ENCODE results near the gene CYB5R4. TPM values are rescaled to one million over a fixed set of nuclear protein-coding genes. Genes with fewer than 3 reads are reported as not detected.

Gene CYB5R4
- total and polyA plus RNA-seq, 10 of the 15 experiments (the other 5 are each of a cell fraction or from before 2014, with no cell fraction given): 13.4 to 61.1 (median 27.5) TPM

DNA sequence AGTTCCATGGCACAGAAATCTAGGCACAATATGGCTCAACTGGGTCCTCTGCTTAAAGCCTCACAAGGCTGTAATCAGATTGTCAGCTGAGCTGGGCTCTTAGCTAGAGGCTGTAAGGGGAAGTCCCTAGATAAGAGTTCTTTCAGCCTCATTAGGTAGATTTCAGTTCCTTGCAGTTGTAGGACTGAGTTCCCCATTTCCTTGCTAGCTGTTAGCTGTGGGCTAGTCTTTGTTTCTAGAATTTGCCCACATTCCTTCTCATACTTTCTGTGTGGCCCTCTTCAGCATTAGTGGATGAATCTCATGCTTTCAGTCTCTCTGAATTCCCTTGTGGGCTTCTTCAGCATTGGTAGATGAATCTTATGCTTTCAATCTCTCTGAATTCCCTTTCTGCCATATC is 103.1 kb downstream of the CYB5R4 start (continued):
- TF ChIP-seq JUNB (IDR thresholded peaks at IDR 0.05): no peak
- no peak for TF ChIP-seq NRF1 (conservative IDR thresholded peaks at IDR 0.05; ENCODE audit: low read depth, low read length)
- no peak for TF ChIP-seq SMAD1 (IDR thresholded peaks at IDR 0.05; ENCODE audit: low read depth, partially characterized antibody)
- no peak for TF ChIP-seq POLR2AphosphoS2 (IDR thresholded peaks at IDR 0.05; ENCODE audit: low read depth, low read length)
- TF ChIP-seq, protein P1, sequence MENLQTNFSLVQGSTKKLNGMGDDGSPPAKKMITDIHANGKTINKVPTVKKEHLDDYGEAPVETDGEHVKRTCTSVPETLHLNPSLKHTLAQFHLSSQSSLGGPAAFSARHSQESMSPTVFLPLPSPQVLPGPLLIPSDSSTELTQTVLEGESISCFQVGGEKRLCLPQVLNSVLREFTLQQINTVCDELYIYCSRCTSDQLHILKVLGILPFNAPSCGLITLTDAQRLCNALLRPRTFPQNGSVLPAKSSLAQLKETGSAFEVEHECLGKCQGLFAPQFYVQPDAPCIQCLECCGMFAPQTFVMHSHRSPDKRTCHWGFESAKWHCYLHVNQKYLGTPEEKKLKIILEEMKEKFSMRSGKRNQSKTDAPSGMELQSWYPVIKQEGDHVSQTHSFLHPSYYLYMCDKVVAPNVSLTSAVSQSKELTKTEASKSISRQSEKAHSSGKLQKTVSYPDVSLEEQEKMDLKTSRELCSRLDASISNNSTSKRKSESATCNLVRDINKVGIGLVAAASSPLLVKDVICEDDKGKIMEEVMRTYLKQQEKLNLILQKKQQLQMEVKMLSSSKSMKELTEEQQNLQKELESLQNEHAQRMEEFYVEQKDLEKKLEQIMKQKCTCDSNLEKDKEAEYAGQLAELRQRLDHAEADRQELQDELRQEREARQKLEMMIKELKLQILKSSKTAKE (IDR thresholded peaks at IDR 0.05; ENCODE audit: low read depth, poor library complexity, severe bottlenecking): peak; percentile 72
- TF ChIP-seq REST (IDR thresholded peaks at IDR 0.05; ENCODE audit: low read depth, low read length): no peak
- TF ChIP-seq RAD51 (IDR thresholded peaks at IDR 0.05): peak; percentile 14; the same call in 1 of the 2 replicates
- TF ChIP-seq ZNF24 (IDR thresholded peaks at IDR 0.05): 0 out of 2 replicates have a peak, but pooled peaks have one; percentile 22
- peak; percentile 84 for TF ChIP-seq MEF2B (IDR thresholded peaks at IDR 0.05; ENCODE audit: partially characterized antibody, poor library complexity, severe bottlenecking)
- TF ChIP-seq, protein P2, sequence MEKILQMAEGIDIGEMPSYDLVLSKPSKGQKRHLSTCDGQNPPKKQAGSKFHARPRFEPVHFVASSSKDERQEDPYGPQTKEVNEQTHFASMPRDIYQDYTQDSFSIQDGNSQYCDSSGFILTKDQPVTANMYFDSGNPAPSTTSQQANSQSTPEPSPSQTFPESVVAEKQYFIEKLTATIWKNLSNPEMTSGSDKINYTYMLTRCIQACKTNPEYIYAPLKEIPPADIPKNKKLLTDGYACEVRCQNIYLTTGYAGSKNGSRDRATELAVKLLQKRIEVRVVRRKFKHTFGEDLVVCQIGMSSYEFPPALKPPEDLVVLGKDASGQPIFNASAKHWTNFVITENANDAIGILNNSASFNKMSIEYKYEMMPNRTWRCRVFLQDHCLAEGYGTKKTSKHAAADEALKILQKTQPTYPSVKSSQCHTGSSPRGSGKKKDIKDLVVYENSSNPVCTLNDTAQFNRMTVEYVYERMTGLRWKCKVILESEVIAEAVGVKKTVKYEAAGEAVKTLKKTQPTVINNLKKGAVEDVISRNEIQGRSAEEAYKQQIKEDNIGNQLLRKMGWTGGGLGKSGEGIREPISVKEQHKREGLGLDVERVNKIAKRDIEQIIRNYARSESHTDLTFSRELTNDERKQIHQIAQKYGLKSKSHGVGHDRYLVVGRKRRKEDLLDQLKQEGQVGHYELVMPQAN (conservative IDR thresholded peaks at IDR 0.05): no peak
- no peak for TF ChIP-seq HDAC6 (IDR thresholded peaks at IDR 0.05; ENCODE audit: unreplicated experiment)
- TF ChIP-seq, protein P3, sequence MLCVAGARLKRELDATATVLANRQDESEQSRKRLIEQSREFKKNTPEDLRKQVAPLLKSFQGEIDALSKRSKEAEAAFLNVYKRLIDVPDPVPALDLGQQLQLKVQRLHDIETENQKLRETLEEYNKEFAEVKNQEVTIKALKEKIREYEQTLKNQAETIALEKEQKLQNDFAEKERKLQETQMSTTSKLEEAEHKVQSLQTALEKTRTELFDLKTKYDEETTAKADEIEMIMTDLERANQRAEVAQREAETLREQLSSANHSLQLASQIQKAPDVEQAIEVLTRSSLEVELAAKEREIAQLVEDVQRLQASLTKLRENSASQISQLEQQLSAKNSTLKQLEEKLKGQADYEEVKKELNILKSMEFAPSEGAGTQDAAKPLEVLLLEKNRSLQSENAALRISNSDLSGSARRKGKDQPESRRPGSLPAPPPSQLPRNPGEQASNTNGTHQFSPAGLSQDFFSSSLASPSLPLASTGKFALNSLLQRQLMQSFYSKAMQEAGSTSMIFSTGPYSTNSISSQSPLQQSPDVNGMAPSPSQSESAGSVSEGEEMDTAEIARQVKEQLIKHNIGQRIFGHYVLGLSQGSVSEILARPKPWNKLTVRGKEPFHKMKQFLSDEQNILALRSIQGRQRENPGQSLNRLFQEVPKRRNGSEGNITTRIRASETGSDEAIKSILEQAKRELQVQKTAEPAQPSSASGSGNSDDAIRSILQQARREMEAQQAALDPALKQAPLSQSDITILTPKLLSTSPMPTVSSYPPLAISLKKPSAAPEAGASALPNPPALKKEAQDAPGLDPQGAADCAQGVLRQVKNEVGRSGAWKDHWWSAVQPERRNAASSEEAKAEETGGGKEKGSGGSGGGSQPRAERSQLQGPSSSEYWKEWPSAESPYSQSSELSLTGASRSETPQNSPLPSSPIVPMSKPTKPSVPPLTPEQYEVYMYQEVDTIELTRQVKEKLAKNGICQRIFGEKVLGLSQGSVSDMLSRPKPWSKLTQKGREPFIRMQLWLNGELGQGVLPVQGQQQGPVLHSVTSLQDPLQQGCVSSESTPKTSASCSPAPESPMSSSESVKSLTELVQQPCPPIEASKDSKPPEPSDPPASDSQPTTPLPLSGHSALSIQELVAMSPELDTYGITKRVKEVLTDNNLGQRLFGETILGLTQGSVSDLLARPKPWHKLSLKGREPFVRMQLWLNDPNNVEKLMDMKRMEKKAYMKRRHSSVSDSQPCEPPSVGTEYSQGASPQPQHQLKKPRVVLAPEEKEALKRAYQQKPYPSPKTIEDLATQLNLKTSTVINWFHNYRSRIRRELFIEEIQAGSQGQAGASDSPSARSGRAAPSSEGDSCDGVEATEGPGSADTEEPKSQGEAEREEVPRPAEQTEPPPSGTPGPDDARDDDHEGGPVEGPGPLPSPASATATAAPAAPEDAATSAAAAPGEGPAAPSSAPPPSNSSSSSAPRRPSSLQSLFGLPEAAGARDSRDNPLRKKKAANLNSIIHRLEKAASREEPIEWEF (IDR thresholded peaks at IDR 0.05; ENCODE audit: insufficient replicate concordance, low read depth, low read length): no peak
- TF ChIP-seq EP300 (IDR thresholded peaks at IDR 0.05; ENCODE audit: borderline replicate concordance in 1 of 2, control insufficient read depth in 1 of 2, low read depth in 2 of 2, low read length in 2 of 2): peak in 1 of 2 experiments; percentile 75; a peak in 2 of 4 replicates
- TF ChIP-seq STAT1 (conservative IDR thresholded peaks at IDR 0.05): no peak

Data from GM12878 (cell line).